HG02938 (cell line): Measurements from ENCODE around the gene ULK1.

Experiments used
- ATAC-seq: cut with Tn5 transposase; IDR thresholded peaks from one replicate; pipeline ENCODE4 v1.9.1; 2021; ENCODE audit warnings: mild to moderate bottlenecking, moderate library complexity; ENCODE audit not compliant: unreplicated experiment

Gene ULK1

GRCh38 chr12:131918311-131919050 lies 24.1 kb downstream of the ULK1 start:
- no peak for ATAC-seq

- ATAC-seq = no peak
These were observed 24.6 kb downstream of the ULK1 start for GRCh38 chr12:131919051-131919347.

- ATAC-seq = no peak
These were observed 25.1 kb downstream of the ULK1 start for GRCh38 chr12:131919366-131920156.

GRCh38 chr12:131920157-131920508 lies 25.7 kb downstream of the ULK1 start:
- ATAC-seq = no peak

DNA sequence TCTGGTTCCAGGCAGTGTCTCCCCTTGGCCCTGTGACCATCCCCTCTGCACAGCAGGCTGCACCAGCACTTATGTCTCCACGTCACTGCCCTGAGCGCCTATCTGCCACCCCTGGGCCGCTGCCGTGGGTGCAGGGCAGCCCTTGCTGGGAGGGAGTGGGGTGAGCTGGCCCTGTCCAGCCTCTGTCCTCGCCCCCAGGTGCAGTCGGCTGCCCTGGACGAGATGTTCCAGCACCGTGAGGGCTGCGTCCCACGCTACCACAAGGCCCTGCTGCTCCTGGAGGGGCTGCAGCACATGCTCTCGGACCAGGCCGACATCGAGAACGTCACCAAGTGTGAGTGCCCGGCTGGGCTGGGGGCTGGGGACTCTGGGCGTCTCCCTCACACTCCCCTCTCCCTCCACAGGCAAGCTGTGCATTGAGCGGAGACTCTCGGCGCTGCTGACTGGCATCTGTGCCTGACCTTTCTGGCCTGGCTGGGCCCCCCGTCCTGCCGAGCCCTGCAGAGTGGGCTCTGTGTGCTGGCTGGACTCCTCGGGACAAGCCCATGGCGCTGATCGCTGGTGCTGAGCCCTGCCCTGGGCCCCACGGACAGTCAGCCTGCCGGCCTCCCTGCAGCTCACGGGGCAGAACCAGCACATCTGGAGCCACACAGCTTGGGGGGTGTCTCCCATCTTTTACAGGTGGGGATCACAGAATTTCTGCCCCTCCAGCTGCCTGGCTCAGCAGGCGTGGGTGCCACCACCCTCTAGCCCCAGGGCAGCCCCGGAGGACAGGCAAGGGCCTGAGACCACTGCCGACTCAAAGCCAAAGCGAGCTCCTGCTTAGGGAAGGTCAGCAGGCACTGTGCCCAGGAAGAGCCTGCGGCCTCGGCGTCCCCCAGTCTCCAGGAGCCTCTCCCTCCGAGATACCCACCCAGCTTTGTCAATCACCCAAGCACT lies 26.7 kb downstream of the ULK1 start:
- no peak for ATAC-seq

- ATAC-seq = no peak
These were observed 27.7 kb downstream of the ULK1 start for GRCh38 chr12:131921866-131922769.

GRCh38 chr12:131922772-131923171 lies 28.4 kb downstream of the ULK1 start:
- ATAC-seq = no peak

DNA sequence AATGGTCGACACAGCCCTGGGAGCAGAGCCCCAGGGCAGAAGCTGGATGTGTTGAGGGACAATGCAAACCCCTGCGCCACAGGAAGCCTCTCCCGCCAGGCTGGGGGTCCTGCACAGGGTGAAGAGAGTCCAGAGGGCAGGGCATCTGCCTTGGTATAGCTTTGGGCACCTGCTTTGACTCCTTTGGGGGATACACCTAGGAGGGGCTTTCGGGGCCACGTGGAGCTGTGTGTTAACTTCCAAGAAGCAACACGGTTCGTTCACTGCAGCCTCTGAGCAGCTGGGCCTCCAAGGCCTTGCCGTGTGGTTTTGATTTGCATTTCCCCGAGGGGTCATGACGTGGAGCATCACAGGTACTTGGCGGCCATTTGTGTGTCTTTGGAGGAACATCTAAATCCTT lies 28.8 kb downstream of the ULK1 start:
- peak; percentile 90 for ATAC-seq

GRCh38 chr12:131927110-131928079 lies 33.0 kb downstream of the ULK1 start:
- ATAC-seq = no peak

DNA sequence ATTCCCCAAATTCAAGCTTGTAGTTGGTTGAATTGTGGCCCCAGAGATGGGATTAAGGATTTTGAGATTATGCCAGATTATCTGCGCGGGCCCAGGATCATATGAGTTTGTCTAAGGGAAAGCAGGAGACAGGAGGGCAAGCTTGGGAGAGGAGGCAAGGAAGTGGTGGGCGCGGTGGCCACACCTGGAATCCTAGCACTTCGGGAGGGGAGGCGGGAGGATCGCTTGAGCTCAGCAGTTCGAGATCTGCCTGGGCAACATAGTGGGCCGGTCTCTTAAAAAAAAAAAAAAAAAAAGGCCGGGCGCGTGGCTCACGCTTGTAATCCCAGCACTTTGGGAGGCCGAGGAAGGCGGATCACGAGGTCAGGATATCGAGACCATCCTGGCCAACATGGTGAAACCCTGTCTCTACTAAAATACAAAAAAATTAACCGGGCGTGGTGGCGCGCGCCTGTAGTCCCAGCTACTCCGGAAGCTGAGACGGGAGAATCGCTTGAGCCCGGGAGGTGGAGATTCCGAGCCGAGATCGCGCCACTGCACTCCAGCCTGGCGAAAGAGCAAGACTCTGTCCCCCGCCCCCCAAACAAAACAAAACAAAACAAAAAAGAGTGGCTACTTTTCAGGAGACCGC lies 33.8 kb downstream of the ULK1 start:
- ATAC-seq = no peak

GRCh38 chr12:131928711-131929580 lies 34.5 kb downstream of the ULK1 start, which contains the start of gene PUS1:
PUS1 (plus strand) TSS chr12:131929276; CDS start chr12:131929723, 447 bp downstream.
- peak; percentile 57 for ATAC-seq

DNA sequence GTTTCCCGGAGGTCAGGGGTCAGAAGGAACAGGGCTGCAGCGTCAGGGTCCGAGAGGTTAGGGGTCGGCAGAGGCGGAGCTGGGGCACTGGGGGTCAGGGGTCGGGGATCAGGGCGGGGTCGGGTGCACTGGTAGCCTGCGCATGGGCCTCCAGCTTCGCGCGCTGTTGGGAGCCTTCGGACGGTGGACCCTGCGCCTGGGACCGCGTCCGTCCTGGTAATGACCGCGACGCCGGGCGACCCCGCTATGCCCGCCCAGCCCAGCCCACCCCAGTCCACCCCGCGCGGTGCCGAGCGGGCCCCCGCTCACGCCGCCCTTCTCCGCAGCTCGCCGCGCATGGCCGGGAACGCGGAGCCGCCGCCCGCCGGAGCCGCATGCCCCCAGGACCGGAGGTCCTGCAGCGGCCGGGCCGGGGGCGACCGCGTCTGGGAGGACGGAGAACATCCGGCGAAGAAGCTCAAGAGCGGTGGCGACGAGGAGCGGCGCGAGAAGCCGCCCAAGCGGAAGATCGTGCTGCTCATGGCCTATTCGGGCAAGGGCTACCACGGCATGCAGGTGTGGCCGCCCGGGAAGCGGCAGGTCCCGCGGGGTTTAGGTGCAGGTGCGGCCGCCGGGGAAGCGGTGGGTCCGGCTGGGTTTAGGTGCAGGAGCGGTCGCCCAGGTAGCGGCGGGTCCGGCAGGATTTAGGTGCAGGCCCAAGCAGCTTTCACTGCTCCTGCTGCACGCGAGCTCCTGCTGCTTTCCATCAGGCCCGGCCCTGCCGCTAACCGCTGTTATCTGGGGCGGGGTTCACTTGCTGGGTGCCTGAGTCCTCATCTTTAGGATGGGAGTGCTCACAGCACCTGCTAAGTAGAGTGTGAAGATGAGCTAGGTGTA lies 35.4 kb downstream of the ULK1 start:
- peak; percentile 24 for ATAC-seq

- no peak for ATAC-seq
These were observed 36.1 kb downstream of the ULK1 start for GRCh38 chr12:131930510-131930909.

GRCh38 chr12:131933387-131933786 lies 39.0 kb downstream of the ULK1 start:
- ATAC-seq = no peak

DNA sequence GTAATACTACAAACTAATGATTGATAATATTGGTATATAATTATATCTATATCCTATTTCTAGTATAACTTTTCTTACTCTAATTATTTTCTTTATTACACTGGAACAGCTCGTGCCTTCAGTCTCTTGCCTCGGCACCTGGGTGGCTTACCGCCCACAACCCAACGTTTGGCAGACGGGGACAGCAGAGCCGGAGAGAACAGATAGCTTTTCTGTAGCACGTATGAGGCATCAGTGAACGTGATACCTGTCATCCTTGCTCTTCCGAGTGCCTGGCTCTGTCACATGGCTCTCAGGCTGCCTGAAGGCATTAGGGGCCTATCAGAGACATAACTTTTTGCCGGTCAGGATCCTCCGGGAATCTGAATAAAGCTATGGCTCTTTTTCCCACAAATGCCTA lies 40.1 kb downstream of the ULK1 start:
- ATAC-seq = no peak

- ATAC-seq = no peak
These were observed 43.7 kb downstream of the ULK1 start for GRCh38 chr12:131938082-131938481.

GRCh38 chr12:131939007-131939406 lies 44.6 kb downstream of the ULK1 start:
- ATAC-seq = no peak
